ENCODE measurements around the gene CERT1.
"Not testable (repeated sequence)": the region's sequence is repeated elsewhere in the genome, so short reads cannot be mapped to it uniquely, and the experiment has no call there.

CERT1 gene

GRCh38 chr5:75511435-75512382, at the start of gene CERT1, which contains the start of gene POLK:
TSS of gene CERT1 (minus strand) at chr5:75511629. CDS start at chr5:75511207, 422 bp downstream.
TSS of gene POLK (plus strand) at chr5:75511891.
- peak; percentile 97 for DNase-seq (ENCODE audit: low read depth)
- no peak for TF ChIP-seq CTCF (conservative IDR thresholded peaks at IDR 0.05; ENCODE audit: low read length)
- H3K4me3 ChIP-seq (ENCODE audit: low read length), result peak within 1 kb of the TSS; percentile 82

DNA sequence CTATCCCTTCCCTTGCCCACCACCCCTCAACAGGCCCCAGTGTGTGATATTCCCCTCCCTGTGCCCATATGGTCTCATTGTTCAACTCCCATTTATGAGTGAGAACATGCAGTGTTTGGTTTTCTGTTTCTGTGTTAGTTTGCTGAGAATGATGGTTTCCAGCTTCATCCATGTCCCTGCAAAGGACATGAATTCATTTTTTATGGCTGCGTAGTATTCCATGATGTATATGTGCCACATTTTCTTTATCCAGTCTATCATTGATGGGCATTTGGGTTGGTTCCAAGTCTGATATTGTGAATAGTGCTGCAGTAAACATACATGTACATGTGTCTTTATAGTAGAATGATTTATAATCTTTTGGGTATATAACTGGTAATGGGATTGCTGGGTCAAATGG, 49.2 kb upstream of the CERT1 start:
- not testable (repeated sequence) for H3K4me3 ChIP-seq (ENCODE audit: low read length); DNase-seq (ENCODE audit: low read depth)

DNA sequence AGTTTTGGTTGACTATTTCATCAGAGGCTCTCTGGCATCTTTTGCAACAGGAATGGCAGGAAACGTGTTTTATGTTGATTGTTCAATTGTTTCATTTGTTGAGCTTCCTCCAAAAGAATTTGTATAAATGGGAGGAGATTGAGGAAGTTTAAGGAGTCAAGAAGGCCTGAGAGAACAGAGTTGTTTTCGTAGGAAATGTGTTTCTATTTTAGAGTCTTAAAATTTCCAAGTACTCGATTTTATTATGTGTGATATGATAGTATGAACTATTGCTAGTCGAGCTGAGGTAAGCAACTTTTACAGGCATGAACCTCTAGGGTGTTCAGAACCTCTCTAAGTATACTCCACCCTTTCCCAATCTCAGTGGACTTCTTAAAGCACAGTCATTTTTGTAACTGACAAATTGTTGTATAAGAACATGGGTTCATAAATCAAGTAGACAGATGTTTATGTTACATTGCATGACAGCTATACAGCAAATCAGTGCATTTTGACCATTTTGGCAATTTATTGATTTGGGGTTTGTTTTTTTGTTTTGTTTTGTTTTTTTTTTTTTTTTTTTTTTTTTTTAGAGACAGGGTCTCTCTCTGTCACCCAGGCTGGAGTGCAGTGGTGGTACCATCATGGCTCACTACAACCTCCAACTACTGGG, 47.7 kb upstream of the CERT1 start:
- no peak for TF ChIP-seq CTCF (conservative IDR thresholded peaks at IDR 0.05; ENCODE audit: low read length)
- DNase-seq (ENCODE audit: low read depth), result peak; percentile 37
- H3K4me3 ChIP-seq (ENCODE audit: low read length), result no peak overlapping the region

GRCh38 chr5:75558221-75558620, 46.8 kb upstream of the CERT1 start:
- no peak overlapping the region for H3K4me3 ChIP-seq (ENCODE audit: low read length)
- DNase-seq (ENCODE audit: low read depth), result no peak
- TF ChIP-seq CTCF (conservative IDR thresholded peaks at IDR 0.05; ENCODE audit: low read length), result no peak

DNA sequence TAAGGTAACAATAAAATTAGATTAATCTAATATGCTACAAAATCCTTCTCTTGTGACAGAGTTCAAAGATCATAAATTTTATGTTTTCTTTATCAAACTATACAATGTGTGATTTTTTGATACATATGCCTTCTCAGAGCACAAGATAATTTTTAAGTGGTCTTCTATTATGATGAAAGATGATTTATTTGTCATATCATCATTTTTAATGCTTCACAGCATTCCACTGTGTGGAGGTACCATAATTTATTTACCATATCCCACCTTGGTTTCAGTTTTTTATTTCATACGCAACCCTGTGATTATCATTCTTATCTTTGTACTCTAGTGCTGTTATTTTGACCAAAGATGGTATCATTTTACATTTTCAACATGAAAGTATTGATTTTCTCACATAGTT, 41.9 kb upstream of the CERT1 start:
- H3K4me3 ChIP-seq (ENCODE audit: low read length), result no peak overlapping the region
- no peak for TF ChIP-seq CTCF (conservative IDR thresholded peaks at IDR 0.05; ENCODE audit: low read length)
- DNase-seq (ENCODE audit: low read depth), result no peak

GRCh38 chr5:75552764-75553163, 41.3 kb upstream of the CERT1 start:
- TF ChIP-seq CTCF (conservative IDR thresholded peaks at IDR 0.05; ENCODE audit: low read length), result no peak
- no peak overlapping the region for H3K4me3 ChIP-seq (ENCODE audit: low read length)
- DNase-seq (ENCODE audit: low read depth), result no peak

- TF ChIP-seq CTCF (conservative IDR thresholded peaks at IDR 0.05; ENCODE audit: low read length), result no peak
- peak; percentile 74 for DNase-seq (ENCODE audit: low read depth)
- no peak overlapping the region for H3K4me3 ChIP-seq (ENCODE audit: low read length)
These were observed 40.0 kb upstream of the CERT1 start for GRCh38 chr5:75551471-75551870.
